Left lung (tissue), 10 donors: ENCODE results near the gene CHMP5. TPM values are rescaled to one million over a fixed set of nuclear protein-coding genes. Genes with fewer than 3 reads are reported as not detected.

Source experiments
- ATAC-seq: fragments of 200-7000 bp; cut with Tn5 transposase; one replicate; pipeline ENCODE4 v1.9.1; 2020; ENCODE audit warnings: moderate library complexity
- DNase-seq, 4 donors: peaks; one replicate each; pipeline ENCODE4 v3.0.0-alpha.2; 2013 to 2020
- H3K27ac ChIP-seq, 2 donors: fragments of 200-600 bp; sonication (generic) in 1 of 2; one replicate each; pipeline versions ENCODE4 v1.5.0 to v1.8.0; 2020 to 2021
- H3K27me3 ChIP-seq, 2 donors: fragments of 200-600 bp; sonication (generic) in 1 of 2; one replicate each; pipeline versions ENCODE4 v1.5.0 to v1.8.0; 2020 to 2021
- H3K36me3 ChIP-seq, 2 donors: fragments of 200-600 bp; sonication (generic) in 1 of 2; one replicate each; pipeline versions ENCODE4 v1.5.0 to v1.8.0; 2020 to 2021
- H3K4me1 ChIP-seq, 2 donors: fragments of 200-600 bp; one replicate each; pipeline ENCODE4 v1.8.0; 2021
- H3K4me3 ChIP-seq, 2 donors: fragments of 200-600 bp; sonication (generic) in 1 of 2; one replicate each; pipeline versions ENCODE4 v1.5.0 to v1.8.0; 2020 to 2021; ENCODE audit warnings: mild to moderate bottlenecking in 1 of 2
- H3K9me3 ChIP-seq, 2 donors: fragments of 200-600 bp; sonication (generic) in 1 of 2; one replicate each; pipeline versions ENCODE4 v1.5.0 to v1.8.0; 2020 to 2021
- CTCF ChIP-seq, 2 donors: fragments of 200-600 bp; sonication (generic) in 1 of 2; IDR thresholded peaks; one replicate each; pipeline versions ENCODE4 v1.5.0 to v1.8.0; 2021; ENCODE audit warnings: antibody characterized with exemption in 2 of 2
- intact Hi-C, 2 donors: fragments of 100-400 bp; cut with DNase I; formaldehyde crosslinking; loops; one replicate each; pipeline versions ENCODE4 v1.11.2 to v1.14.2; 2022
- polyA plus RNA-seq, 6 donors: library from polyadenylated mRNA; unstranded; fragments of 120-200 nt; gene quantifications; one replicate each; pipeline ENCODE4 v1.2.1, GENCODE V29; 2013; ENCODE audit not compliant: insufficient read length in 6 of 6
- total RNA-seq, 2 donors: library from RNA; stranded (reverse); fragmentation: NEBNext Ultra II Directional; extraction: Animal tissue kit (Norgen Biotek cat#: 25700); gene quantifications; one replicate each; pipeline ENCODE4 v1.2.1, GENCODE V29; 2021
- donor health status: DM: no; HTN: yes; CAD: no.
- donor health status: DM: no; HTN: no; CAD: no.

The CHMP5 gene
- total and polyA plus RNA-seq, 8 donors: 67.4 to 112 (median 95.8) TPM

- Histone ChIP-seq H3K27ac (no peak overlapping the region), H3K27me3 (no peaks in the 10 kb centered on the region), H3K36me3 (peaks cover 5 to 96% of the 10 kb centered on the region in 2 donors), H3K4me1 (no peaks in the 10 kb centered on the region), H3K9me3 (no peaks in the 10 kb centered on the region), H3K4me3 (no peak overlapping the region)
- no peak for TF ChIP-seq CTCF (IDR thresholded peaks at IDR 0.05)
- ATAC-seq: no peak
- intact Hi-C loops: no loop called here
- DNase-seq: no peak
Observed at GRCh38 chr9:33255014-33255413, 9.8 kb upstream of the CHMP5 start.

GRCh38 chr9:33255471-33255870, 9.4 kb upstream of the CHMP5 start:
- DNase-seq (no peak), ATAC-seq (no peak)
- Histone ChIP-seq H3K36me3 (peaks cover 5 to 96% of the 10 kb centered on the region in 2 donors), H3K27me3 (no peaks in the 10 kb centered on the region), H3K4me3 (no peak overlapping the region), H3K27ac (no peak overlapping the region), H3K4me1 (no peaks in the 10 kb centered on the region), H3K9me3 (no peaks in the 10 kb centered on the region)
- no peak for TF ChIP-seq CTCF (IDR thresholded peaks at IDR 0.05)
- intact Hi-C loops: no loop called here

GRCh38 chr9:33256236-33256635, 8.6 kb upstream of the CHMP5 start:
- Histone ChIP-seq H3K4me3 (no peak overlapping the region), H3K36me3 (peaks cover 5 to 98% of the 10 kb centered on the region in 2 donors), H3K9me3 (no peaks in the 10 kb centered on the region), H3K27ac (no peak overlapping the region), H3K27me3 (no peaks in the 10 kb centered on the region), H3K4me1 (peaks cover 0 to under 1% of the 10 kb centered on the region in 2 donors)
- ATAC-seq (no peak), DNase-seq (no peak)
- intact Hi-C loops: no loop called here
- no peak for TF ChIP-seq CTCF (IDR thresholded peaks at IDR 0.05)

GRCh38 chr9:33257276-33257675, 7.6 kb upstream of the CHMP5 start:
- no peak overlapping the region for H3K4me3 ChIP-seq
- TF ChIP-seq CTCF (IDR thresholded peaks at IDR 0.05): no peak
- H3K4me1 ChIP-seq: peaks cover 0 to 6% of the 10 kb centered on the region in 2 donors
- H3K9me3 ChIP-seq: no peaks in the 10 kb centered on the region
- no peak overlapping the region for H3K27ac ChIP-seq
- DNase-seq (no peak), ATAC-seq (no peak)
- intact Hi-C loops: no loop called here
- H3K36me3 ChIP-seq: peaks cover 5 to 100% of the 10 kb centered on the region in 2 donors
- H3K27me3 ChIP-seq: no peaks in the 10 kb centered on the region

GRCh38 chr9:33260372-33260771, 4.5 kb upstream of the CHMP5 start:
- peaks cover 8 to 20% of the 10 kb centered on the region in 2 donors for H3K4me1 ChIP-seq
- peaks cover 5 to 74% of the 10 kb centered on the region in 2 donors for H3K36me3 ChIP-seq
- no peak for ATAC-seq
- intact Hi-C loops: no loop called here
- DNase-seq: no peak
- no peaks in the 10 kb centered on the region for H3K27me3 ChIP-seq
- TF ChIP-seq CTCF (IDR thresholded peaks at IDR 0.05): no peak
- no peak overlapping the region for H3K27ac ChIP-seq
- H3K9me3 ChIP-seq: no peaks in the 10 kb centered on the region
- no peak overlapping the region for H3K4me3 ChIP-seq
